Activated naive CD4-positive, alpha-beta T cell treated with anti-CD3 and anti-CD28 coated beads, Interleukin-2, amount 10 ng/mL, durations not matched to agents 7 days and 5 days (primary cell): ENCODE results near the gene GRIK4.

Source experiments
- CTCF ChIA-PET: fragments of 350-600 bp; sonication (Branson Sonifier 250); formaldehyde crosslinking; loops from one replicate; lab custom pipeline; 2021; ENCODE audit warnings: antibody characterized with exemption; lab: Charles Lee
- DNase-seq: peaks from one replicate; pipeline ENCODE4 v3.0.0-alpha.2; 2020
- H3K27ac Mint-ChIP-seq: one replicate; pipeline ENCODE4 v1.8.0; 2021; ENCODE audit warnings: mild to moderate bottlenecking, moderate library complexity, mixed read lengths
- H3K27me3 Mint-ChIP-seq: one replicate; pipeline ENCODE4 v1.8.0; 2021; ENCODE audit warnings: mild to moderate bottlenecking, mixed read lengths
- H3K36me3 Mint-ChIP-seq: one replicate; pipeline ENCODE4 v1.8.0; 2021; ENCODE audit warnings: mixed read lengths
- H3K4me1 Mint-ChIP-seq: one replicate; pipeline ENCODE4 v1.8.0; 2021; ENCODE audit warnings: mixed read lengths
- H3K4me3 Mint-ChIP-seq: one replicate; pipeline ENCODE4 v1.8.0; 2021; ENCODE audit warnings: mild to moderate bottlenecking, moderate library complexity, mixed read lengths
- H3K9me3 Mint-ChIP-seq: one replicate; pipeline ENCODE4 v1.8.0; 2021; ENCODE audit warnings: mixed read lengths

GRIK4 gene

GRCh38 chr11:120642196-120642894 lies 130.8 kb downstream of the GRIK4 start:
- H3K4me3 Mint-ChIP-seq = no peak overlapping the region
- no peaks in the 10 kb centered on the region for H3K36me3 Mint-ChIP-seq
- no peaks in the 10 kb centered on the region for H3K4me1 Mint-ChIP-seq
- H3K9me3 Mint-ChIP-seq = no peaks in the 10 kb centered on the region
- DNase-seq = no peak
- H3K27me3 Mint-ChIP-seq = peaks cover 12% of the 10 kb centered on the region
- no peak overlapping the region for H3K27ac Mint-ChIP-seq
- CTCF ChIA-PET = no interaction called here

DNA sequence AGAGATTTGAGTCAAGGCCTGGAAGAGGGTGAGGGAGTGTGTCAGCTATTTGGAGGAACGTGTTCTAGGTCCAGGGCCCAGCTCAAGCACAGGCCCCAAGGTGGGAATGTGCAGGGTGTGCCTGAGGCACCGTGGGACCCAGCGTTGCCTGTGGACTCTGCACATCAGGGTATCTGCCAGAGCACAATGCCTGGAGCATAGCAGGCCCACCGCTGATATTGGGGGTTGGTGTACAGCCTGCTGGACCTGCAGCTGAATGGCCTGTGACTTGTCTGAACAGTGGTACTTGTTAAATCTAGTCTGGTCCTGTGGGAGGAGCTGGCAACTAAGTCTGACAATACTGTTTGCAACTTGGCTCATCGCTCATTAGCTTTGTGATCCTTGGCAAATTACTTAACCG lies 131.7 kb downstream of the GRIK4 start:
- no peak for DNase-seq
- Mint-ChIP-seq H3K4me1 (no peaks in the 10 kb centered on the region), H3K27ac (no peak overlapping the region), H3K9me3 (no peaks in the 10 kb centered on the region), H3K4me3 (no peak overlapping the region), H3K36me3 (no peaks in the 10 kb centered on the region), H3K27me3 (peaks cover 12% of the 10 kb centered on the region)
- CTCF ChIA-PET = interaction anchor here (1.1 kb wide), 1 partner anchor 42 kb away, joined by 3 read pairs; no protein-coding TSS in a partner anchor

- no peak overlapping the region for H3K4me3 Mint-ChIP-seq
- H3K27me3 Mint-ChIP-seq = peaks cover 9% of the 10 kb centered on the region
- H3K27ac Mint-ChIP-seq = no peak overlapping the region
- CTCF ChIA-PET = no interaction called here
- no peaks in the 10 kb centered on the region for H3K4me1 Mint-ChIP-seq
- H3K9me3 Mint-ChIP-seq = no peaks in the 10 kb centered on the region
- no peaks in the 10 kb centered on the region for H3K36me3 Mint-ChIP-seq
- DNase-seq = no peak
Observed at GRCh38 chr11:120645639-120646038, 134.1 kb downstream of the GRIK4 start.

DNA sequence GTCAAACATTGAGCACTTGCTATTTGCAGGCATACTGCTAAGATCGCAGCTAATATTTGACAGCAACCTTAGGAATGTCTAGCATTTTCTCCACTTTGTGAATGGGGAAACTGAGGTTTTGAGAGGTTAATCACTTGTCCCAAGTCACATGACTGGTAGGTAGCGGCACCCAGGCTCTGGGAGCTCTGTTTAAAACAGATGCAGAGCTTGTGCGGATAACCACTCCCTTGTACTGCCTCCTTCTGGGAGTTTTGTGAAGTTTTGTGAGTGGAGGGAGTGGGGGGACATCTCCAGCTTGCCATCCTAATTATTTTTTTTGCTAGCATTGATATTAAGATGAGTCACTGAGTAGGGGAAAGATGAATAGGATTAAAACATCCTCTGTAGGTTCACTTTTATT lies 134.7 kb downstream of the GRIK4 start:
- H3K4me1 Mint-ChIP-seq = no peaks in the 10 kb centered on the region
- H3K4me3 Mint-ChIP-seq = no peak overlapping the region
- H3K27me3 Mint-ChIP-seq = peaks cover 9% of the 10 kb centered on the region
- CTCF ChIA-PET = no interaction called here
- no peaks in the 10 kb centered on the region for H3K9me3 Mint-ChIP-seq
- no peak overlapping the region for H3K27ac Mint-ChIP-seq
- no peak for DNase-seq
- no peaks in the 10 kb centered on the region for H3K36me3 Mint-ChIP-seq

DNA sequence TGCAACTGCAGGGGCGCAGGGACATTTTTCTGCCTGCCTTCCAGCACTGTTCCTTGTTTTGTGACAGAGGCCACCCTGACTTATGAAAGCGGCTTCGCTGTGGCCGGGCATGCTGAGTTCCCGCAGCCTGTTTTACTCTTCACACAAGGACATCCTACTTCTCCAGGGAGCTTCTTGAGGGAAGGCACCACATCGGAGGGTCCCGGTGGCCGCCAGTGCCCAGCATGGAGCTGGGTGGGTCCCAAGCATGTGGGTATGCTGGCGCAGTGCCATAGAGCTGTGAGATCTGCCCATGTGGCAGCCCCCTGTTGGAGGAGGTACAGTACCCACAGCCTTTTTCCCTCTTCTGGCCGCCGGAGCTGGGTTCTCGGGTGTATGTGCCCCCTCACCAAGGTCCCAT lies 136.1 kb downstream of the GRIK4 start:
- H3K9me3 Mint-ChIP-seq = no peaks in the 10 kb centered on the region
- CTCF ChIA-PET = no interaction called here
- no peaks in the 10 kb centered on the region for H3K36me3 Mint-ChIP-seq
- no peak overlapping the region for H3K27ac Mint-ChIP-seq
- no peak for DNase-seq
- H3K27me3 Mint-ChIP-seq = peaks cover 4% of the 10 kb centered on the region
- H3K4me3 Mint-ChIP-seq = no peak overlapping the region
- H3K4me1 Mint-ChIP-seq = no peaks in the 10 kb centered on the region

DNA sequence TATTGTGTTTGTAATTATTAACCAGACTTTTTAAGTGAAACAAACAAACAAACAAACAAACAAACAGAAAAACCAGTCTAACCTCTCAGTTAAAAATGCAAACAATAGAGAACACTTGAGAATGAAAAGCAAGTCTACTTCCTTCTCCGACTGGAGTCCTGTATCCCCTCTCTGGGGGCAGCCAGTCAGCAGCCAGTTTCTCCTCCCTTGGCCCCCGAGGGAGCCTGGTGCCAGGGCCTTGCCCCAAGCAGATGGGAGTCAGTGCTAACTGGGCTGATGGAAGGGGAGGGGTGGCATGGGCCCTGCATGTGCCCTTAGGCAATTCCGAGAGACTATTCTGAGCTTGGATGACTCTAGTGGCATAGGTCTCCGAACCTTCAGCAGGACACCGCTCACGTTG lies 137.2 kb downstream of the GRIK4 start:
- CTCF ChIA-PET = no interaction called here
- no peaks in the 10 kb centered on the region for H3K36me3 Mint-ChIP-seq

GRCh38 chr11:120649316-120649715 lies 137.8 kb downstream of the GRIK4 start:
- Mint-ChIP-seq H3K9me3 (peaks cover 3% of the 10 kb centered on the region), H3K27ac (no peak overlapping the region), H3K4me3 (no peak overlapping the region), H3K36me3 (no peaks in the 10 kb centered on the region), H3K4me1 (no peaks in the 10 kb centered on the region), H3K27me3 (peaks cover 4% of the 10 kb centered on the region)
- CTCF ChIA-PET = no interaction called here
- DNase-seq = no peak

More for the DNA sequence above, 137.2 kb downstream of the GRIK4 start:
- Mint-ChIP-seq H3K4me3 (no peak overlapping the region), H3K27me3 (peaks cover 4% of the 10 kb centered on the region), H3K9me3 (peaks cover 3% of the 10 kb centered on the region), H3K4me1 (no peaks in the 10 kb centered on the region), H3K27ac (no peak overlapping the region)
- DNase-seq = no peak

DNA sequence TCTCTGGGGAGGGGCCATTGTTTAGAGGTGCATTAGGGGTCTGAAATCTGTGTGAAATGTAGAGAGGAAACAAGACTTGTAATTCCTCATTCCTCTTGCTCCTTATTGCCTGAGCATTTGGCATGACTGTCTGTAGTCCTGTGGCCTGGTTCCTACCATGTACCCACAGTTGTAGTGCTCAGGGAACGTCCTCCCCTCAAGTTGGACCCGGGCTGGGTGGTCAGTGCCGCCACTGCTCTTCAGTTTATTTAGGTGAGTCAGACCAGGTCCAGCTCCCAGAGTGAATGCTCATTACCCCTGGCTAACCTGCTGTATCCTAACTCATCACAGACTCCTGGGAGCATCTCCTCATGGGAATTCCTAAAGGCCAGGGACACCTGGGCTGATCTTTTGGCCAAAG lies 139.8 kb downstream of the GRIK4 start:
- no peak overlapping the region for H3K4me3 Mint-ChIP-seq
- no peaks in the 10 kb centered on the region for H3K4me1 Mint-ChIP-seq
- H3K36me3 Mint-ChIP-seq = no peaks in the 10 kb centered on the region
- CTCF ChIA-PET = interaction anchor here (1.5 kb wide), 1 partner anchor 33 kb away, joined by 3 read pairs; no protein-coding TSS in a partner anchor
- H3K9me3 Mint-ChIP-seq = peaks cover 3% of the 10 kb centered on the region
- no peaks in the 10 kb centered on the region for H3K27me3 Mint-ChIP-seq
- no peak overlapping the region for H3K27ac Mint-ChIP-seq
- no peak for DNase-seq

DNA sequence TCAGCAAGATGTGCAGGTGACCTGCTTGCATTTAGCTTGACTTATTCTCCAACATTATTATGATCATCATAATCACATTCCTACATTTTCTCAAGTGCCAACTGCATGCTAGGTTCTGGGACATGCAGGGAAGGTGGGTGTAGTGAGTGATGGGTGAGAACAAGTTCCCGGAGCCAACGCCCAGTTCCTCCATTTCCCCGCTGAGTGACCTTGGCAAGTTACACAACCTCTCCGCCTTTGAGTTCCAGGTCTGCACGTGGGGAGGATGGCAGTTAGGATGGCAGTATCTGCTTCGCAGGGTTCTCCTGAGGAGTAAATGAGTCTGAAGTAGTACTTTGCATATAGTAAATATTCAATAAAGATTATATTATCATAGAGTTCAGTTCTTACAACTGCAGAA lies 140.3 kb downstream of the GRIK4 start:
- Mint-ChIP-seq H3K9me3 (peaks cover 3% of the 10 kb centered on the region), H3K36me3 (no peaks in the 10 kb centered on the region), H3K27ac (no peak overlapping the region), H3K27me3 (no peaks in the 10 kb centered on the region), H3K4me1 (no peaks in the 10 kb centered on the region), H3K4me3 (no peak overlapping the region)
- CTCF ChIA-PET = interaction anchor here (1.5 kb wide), 1 partner anchor 33 kb away, joined by 3 read pairs; no protein-coding TSS in a partner anchor
- no peak for DNase-seq

- Mint-ChIP-seq H3K9me3 (peaks cover 3% of the 10 kb centered on the region), H3K4me3 (no peak overlapping the region), H3K4me1 (no peaks in the 10 kb centered on the region), H3K36me3 (no peaks in the 10 kb centered on the region), H3K27me3 (no peaks in the 10 kb centered on the region), H3K27ac (no peak overlapping the region)
- CTCF ChIA-PET = no interaction called here
- DNase-seq = peak; percentile 29
Observed at GRCh38 chr11:120652705-120653335, 141.3 kb downstream of the GRIK4 start.

DNA sequence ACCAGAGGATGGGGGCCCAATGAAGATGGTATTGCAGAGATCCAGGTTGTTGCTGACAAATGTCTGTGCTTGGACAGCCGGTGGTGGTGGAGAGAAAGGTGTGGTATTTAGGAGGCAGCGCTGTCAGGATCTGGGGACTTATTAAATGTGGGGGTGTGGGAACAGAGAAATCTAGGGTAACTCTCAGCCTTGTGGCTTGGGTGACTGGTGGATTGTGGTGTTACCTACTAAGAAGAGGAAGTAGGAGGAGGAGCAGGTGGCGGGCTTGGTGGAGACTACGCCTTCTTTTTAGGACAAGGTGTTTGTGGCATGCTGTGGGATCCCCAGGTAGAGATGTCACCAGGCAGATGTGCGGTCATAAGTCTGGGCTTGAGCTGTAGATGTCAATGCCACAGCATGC lies 144.0 kb downstream of the GRIK4 start:
- no peak for DNase-seq
- H3K4me3 Mint-ChIP-seq = no peak overlapping the region
- CTCF ChIA-PET = no interaction called here
- peaks cover 3% of the 10 kb centered on the region for H3K9me3 Mint-ChIP-seq
- H3K27ac Mint-ChIP-seq = no peak overlapping the region
- no peaks in the 10 kb centered on the region for H3K36me3 Mint-ChIP-seq
- H3K27me3 Mint-ChIP-seq = peaks cover 4% of the 10 kb centered on the region
- no peaks in the 10 kb centered on the region for H3K4me1 Mint-ChIP-seq

GRCh38 chr11:120657306-120658070 lies 145.9 kb downstream of the GRIK4 start:
- CTCF ChIA-PET = no interaction called here
- no peak overlapping the region for H3K4me3 Mint-ChIP-seq
- DNase-seq = no peak
- H3K27ac Mint-ChIP-seq = no peak overlapping the region
- no peaks in the 10 kb centered on the region for H3K4me1 Mint-ChIP-seq
- H3K9me3 Mint-ChIP-seq = peaks cover 3% of the 10 kb centered on the region
- H3K36me3 Mint-ChIP-seq = no peaks in the 10 kb centered on the region
- H3K27me3 Mint-ChIP-seq = peaks cover 9% of the 10 kb centered on the region

GRCh38 chr11:120658071-120658423 lies 146.5 kb downstream of the GRIK4 start:
- H3K4me3 Mint-ChIP-seq = no peak overlapping the region
- peaks cover 3% of the 10 kb centered on the region for H3K9me3 Mint-ChIP-seq
- no peak overlapping the region for H3K27ac Mint-ChIP-seq
- DNase-seq = no peak
- CTCF ChIA-PET = no interaction called here
- H3K4me1 Mint-ChIP-seq = no peaks in the 10 kb centered on the region
- H3K36me3 Mint-ChIP-seq = no peaks in the 10 kb centered on the region
- H3K27me3 Mint-ChIP-seq = peaks cover 9% of the 10 kb centered on the region

DNA sequence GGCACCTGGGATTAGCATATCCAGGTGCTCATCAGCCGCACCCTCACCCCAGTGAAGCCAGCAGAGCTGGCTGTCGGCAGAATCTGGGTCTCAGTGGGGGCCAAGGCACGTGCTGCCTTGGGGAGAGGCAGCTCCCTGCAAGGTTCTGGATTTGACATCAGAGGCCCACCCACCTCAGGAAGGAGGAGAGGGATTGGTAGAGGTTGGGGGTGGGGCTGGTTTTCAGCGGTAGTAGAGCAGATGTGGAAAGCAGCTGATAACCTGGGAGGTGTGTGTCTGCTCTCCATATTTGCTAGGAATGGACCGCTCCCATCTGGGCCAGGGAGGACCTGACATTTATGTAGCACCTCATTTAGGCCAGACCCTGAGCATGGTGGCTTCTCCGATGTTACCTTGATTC lies 147.5 kb downstream of the GRIK4 start:
- no peaks in the 10 kb centered on the region for H3K4me1 Mint-ChIP-seq
- H3K27me3 Mint-ChIP-seq = peaks cover 9% of the 10 kb centered on the region
- no peak for DNase-seq
- no peaks in the 10 kb centered on the region for H3K36me3 Mint-ChIP-seq
- CTCF ChIA-PET = no interaction called here
- H3K4me3 Mint-ChIP-seq = no peak overlapping the region
- H3K9me3 Mint-ChIP-seq = no peaks in the 10 kb centered on the region
- no peak overlapping the region for H3K27ac Mint-ChIP-seq
